Natural killer cell (primary cell): ENCODE measurements around the gene PRDM16. TPM values are rescaled to one million over a fixed set of nuclear protein-coding genes. Genes with fewer than 3 reads are reported as not detected.

ENCODE experiments used
- ATAC-seq, 3 donors: fragments of 150-1000 bp in 2 of 3; fragments of 200-7000 bp in 1 of 3; cut with Tn5 transposase; 1 replicate in 1 of 3; 2 replicates in 2 of 3; pipeline ENCODE4 v1.10.0; 2021; ENCODE audit warnings: mild to moderate bottlenecking in 2 of 3, moderate library complexity in 2 of 3
- DNase-seq, 2 donors: peaks; one replicate each; pipeline versions ENCODE4 v3.0.0 to v3.0.0-alpha.2; 2013 to 2021; ENCODE audit warnings: mixed read lengths in 1 of 2
- H3K27ac ChIP-seq: one replicate; pipeline ENCODE4 v1.5.1; 2013; ENCODE audit warnings: mild to moderate bottlenecking, low read length
- H3K27me3 ChIP-seq: one replicate; pipeline ENCODE4 v1.6.1; 2013; ENCODE audit warnings: low read length; ENCODE audit not compliant: control insufficient read depth, insufficient read depth
- H3K36me3 ChIP-seq: one replicate; pipeline ENCODE4 v1.6.1; 2013; ENCODE audit warnings: low read length; ENCODE audit not compliant: control insufficient read depth, insufficient read depth
- H3K4me1 ChIP-seq: one replicate; pipeline ENCODE4 v1.6.1; 2013; ENCODE audit warnings: low read length; ENCODE audit not compliant: control insufficient read depth, insufficient read depth
- H3K4me3 ChIP-seq: one replicate; pipeline ENCODE4 v1.5.1; 2013; ENCODE audit warnings: low read length
- H3K9me3 ChIP-seq: one replicate; pipeline ENCODE4 v1.6.1; 2013; ENCODE audit warnings: low read length; ENCODE audit not compliant: control insufficient read depth, insufficient read depth
- H3K27ac Mint-ChIP-seq, 2 donors: one replicate each; pipeline ENCODE4 v1.8.0; 2022; ENCODE audit warnings: mild to moderate bottlenecking in 2 of 2, mixed read lengths in 2 of 2, moderate library complexity in 1 of 2
- H3K27me3 Mint-ChIP-seq, 2 donors: one replicate each; pipeline ENCODE4 v1.8.0; 2022; ENCODE audit warnings: low read depth in 2 of 2, mixed read lengths in 2 of 2
- H3K36me3 Mint-ChIP-seq: one replicate; pipeline ENCODE4 v1.8.0; 2022; ENCODE audit warnings: mixed read lengths
- H3K4me1 Mint-ChIP-seq, 2 donors: one replicate each; pipeline ENCODE4 v1.8.0; 2022; ENCODE audit warnings: mixed read lengths in 2 of 2
- H3K4me3 Mint-ChIP-seq: one replicate; pipeline ENCODE4 v1.8.0; 2022; ENCODE audit warnings: mild to moderate bottlenecking, moderate library complexity, mixed read lengths
- H3K9me3 Mint-ChIP-seq, 2 donors: one replicate each; pipeline ENCODE4 v1.8.0; 2022; ENCODE audit warnings: mixed read lengths in 2 of 2
- CTCF ChIP-seq: fragments of 200-600 bp; IDR thresholded peaks from one replicate; pipeline ENCODE4 v1.8.0; 2022; ENCODE audit warnings: antibody characterized with exemption
- WGBS: methylation state at CpG from one replicate; pipeline ENCODE4 v1.1.7; 2013; ENCODE audit warnings: missing lambda C conversion rate; ENCODE audit not compliant: insufficient coverage; 5-methylcytosine and 5-hydroxymethylcytosine counted together
- intact Hi-C: fragments of 100-400 bp; cut with micrococcal nuclease; formaldehyde crosslinking; loops from one replicate; pipeline ENCODE4 v1.14.2; 2022
- total RNA-seq, 4 donors: library from RNA; stranded (reverse); fragments of 120-200 nt in 1 of 4; gene quantifications; one replicate each; pipeline versions ENCODE4 v1.2.3 to v1.2.4, GENCODE V29; 2013 to 2022

PRDM16 gene
- total RNA-seq, 3 donors from 2014 or later (not counting 1 experiment from before 2014, with no cell fraction given), result 0.25 to 0.64 TPM; not detected in 1

GRCh38 chr1:3248155-3249141 is 179.4 kb downstream of the PRDM16 start:
- H3K4me3 Mint-ChIP-seq, result no peak overlapping the region
- H3K27ac Mint-ChIP-seq, result no peak overlapping the region
- no peaks in the 10 kb centered on the region for H3K36me3 Mint-ChIP-seq
- Histone ChIP-seq H3K27ac (no peak overlapping the region), H3K4me3 (no peak overlapping the region), H3K4me1 (no peaks in the 10 kb centered on the region), H3K9me3 (no peaks in the 10 kb centered on the region), H3K36me3 (no peaks in the 10 kb centered on the region), H3K27me3 (peaks cover 2% of the 10 kb centered on the region)
- 71% methylated on average over 34 of the region's 34 CpGs for WGBS
- no peak for TF ChIP-seq CTCF
- no peaks in the 10 kb centered on the region for H3K4me1 Mint-ChIP-seq
- ATAC-seq (no peak), DNase-seq (no peak)
- H3K27me3 Mint-ChIP-seq, result peaks cover 5 to 10% of the 10 kb centered on the region in 2 donors
- H3K9me3 Mint-ChIP-seq, result no peaks in the 10 kb centered on the region
- intact Hi-C loops, result no loop called here

- H3K27me3 ChIP-seq, result peaks cover 2% of the 10 kb centered on the region
- ATAC-seq, result no peak
- Mint-ChIP-seq H3K36me3 (no peaks in the 10 kb centered on the region), H3K27ac (no peak overlapping the region), H3K4me3 (no peak overlapping the region), H3K4me1 (no peaks in the 10 kb centered on the region), H3K27me3 (peaks cover 5 to 10% of the 10 kb centered on the region in 2 donors), H3K9me3 (no peaks in the 10 kb centered on the region)
- no peaks in the 10 kb centered on the region for H3K4me1 ChIP-seq
- H3K4me3 ChIP-seq, result no peak overlapping the region
- no peak for DNase-seq
- H3K36me3 ChIP-seq, result no peaks in the 10 kb centered on the region
- H3K27ac ChIP-seq, result no peak overlapping the region
- no peaks in the 10 kb centered on the region for H3K9me3 ChIP-seq
- WGBS, result 84% methylated on average over 9 of the region's 9 CpGs
- TF ChIP-seq CTCF, result no peak
- intact Hi-C loops, result no loop called here
These were observed 180.2 kb downstream of the PRDM16 start for GRCh38 chr1:3249231-3249630.

- no peak overlapping the region for H3K27ac Mint-ChIP-seq
- H3K4me1 Mint-ChIP-seq, result no peaks in the 10 kb centered on the region
- no peak for TF ChIP-seq CTCF
- peaks cover 5 to 10% of the 10 kb centered on the region in 2 donors for H3K27me3 Mint-ChIP-seq
- H3K4me3 Mint-ChIP-seq, result no peak overlapping the region
- Histone ChIP-seq H3K9me3 (no peaks in the 10 kb centered on the region), H3K27ac (no peak overlapping the region), H3K36me3 (no peaks in the 10 kb centered on the region), H3K4me1 (no peaks in the 10 kb centered on the region), H3K4me3 (no peak overlapping the region), H3K27me3 (peaks cover 2% of the 10 kb centered on the region)
- WGBS, result 81% methylated on average over 31 of the region's 31 CpGs
- no peak for ATAC-seq
- no peaks in the 10 kb centered on the region for H3K36me3 Mint-ChIP-seq
- intact Hi-C loops, result no loop called here
- DNase-seq, result no peak
- H3K9me3 Mint-ChIP-seq, result no peaks in the 10 kb centered on the region
These were observed 180.9 kb downstream of the PRDM16 start for GRCh38 chr1:3249631-3250501.
